Endothelial cell of umbilical vein (primary cell): ENCODE results near the gene CUEDC1. TPM values are rescaled to one million over a fixed set of nuclear protein-coding genes. Genes with fewer than 3 reads are reported as not detected.

Experiments
- BruUV-seq: library from RNA; stranded (reverse); fragments of 400-500 nt; replicated peaks from 2 replicates; lab custom pipeline; 2021; lab: Mats Ljungman, UMichigan
- CTCF ChIA-PET: fragments of 300-600, 350-600 bp; sonication (Branson Sonifier 250); formaldehyde crosslinking; loops from one replicate; lab custom pipeline; 2021; ENCODE audit warnings: antibody characterized with exemption, inconsistent platforms; lab: Charles Lee
- POLR2A ChIA-PET: fragments of 300-600, 350-600 bp; sonication (Branson Sonifier 250); formaldehyde crosslinking; loops from one replicate; lab custom pipeline; 2021; ENCODE audit warnings: antibody characterized with exemption, inconsistent platforms; lab: Charles Lee
- DNase-seq: peaks from one replicate; pipeline ENCODE4 v3.0.0-alpha.2; 2011; ENCODE audit warnings: low read depth, low spot score
- FAIRE-seq: peaks from 2 replicates; lab custom pipeline; 2011; peaks lifted over from hg19 to GRCh38; lab: Jason Lieb, UNC
- H2AFZ ChIP-seq: 2 replicates; pipeline ENCODE4 v1.6.0; 2012; ENCODE audit warnings: low read depth, low read length, control low read depth, inconsistent platforms
- H3K27ac ChIP-seq: 2 replicates; pipeline ENCODE4 v1.5.1; 2011; ENCODE audit warnings: low read depth, mild to moderate bottlenecking, control low read depth, low read length, moderate library complexity; ENCODE audit not compliant: insufficient read depth
- H3K27me3 ChIP-seq, 2 experiments: 2 replicates each; pipeline versions ENCODE4 v1.6.0 to v1.6.1; 2011; ENCODE audit warnings: low read length in 2 of 2, mixed read lengths in 1 of 2; ENCODE audit not compliant: control insufficient read depth in 2 of 2, insufficient read depth in 2 of 2
- H3K36me3 ChIP-seq, 2 experiments: 2 replicates in 1 of 2; 3 replicates in 1 of 2; pipeline ENCODE4 v1.5.1; 2011; ENCODE audit warnings: low read length in 2 of 2, mild to moderate bottlenecking in 1 of 2, moderate library complexity in 1 of 2; ENCODE audit not compliant: control insufficient read depth in 2 of 2, insufficient read depth in 2 of 2; ENCODE audit errors: extremely low read depth in 1 of 2
- H3K4me1 ChIP-seq: 3 replicates; pipeline ENCODE4 v1.5.1; 2011; ENCODE audit warnings: mild to moderate bottlenecking, low read length; ENCODE audit not compliant: control insufficient read depth, insufficient read depth; ENCODE audit errors: extremely low read depth
- H3K4me2 ChIP-seq: 2 replicates; pipeline ENCODE4 v1.6.1; 2011; ENCODE audit warnings: low read length, control low read depth, mixed read lengths; ENCODE audit not compliant: insufficient read depth
- H3K4me3 ChIP-seq, 3 experiments: fragments of 200-600 bp in 1 of 3; sonication (generic), shearing (Covaris generic) in 1 of 3; replicated peaks in 1 of 3; 2 replicates each; pipeline ENCODE4 v1.5.1; 2011 to 2016; ENCODE audit warnings: control low read depth in 3 of 3, low read length in 3 of 3, mild to moderate bottlenecking in 2 of 3, inconsistent platforms in 1 of 3, low read depth in 1 of 3, moderate library complexity in 1 of 3; ENCODE audit not compliant: insufficient read depth in 1 of 3
- H3K79me2 ChIP-seq: 2 replicates; pipeline ENCODE4 v1.6.0; 2012; ENCODE audit warnings: low read length, inconsistent platforms; ENCODE audit not compliant: control insufficient read depth, insufficient read depth
- H3K9ac ChIP-seq: replicated peaks from 2 replicates; pipeline ENCODE3; 2011; ENCODE audit warnings: low read length, control low read depth; ENCODE audit not compliant: insufficient read depth; ENCODE audit errors: extremely low read depth
- H3K9me1 ChIP-seq: replicated peaks from 3 replicates; pipeline ENCODE4 v1.6.0; 2011; ENCODE audit warnings: mild to moderate bottlenecking, low read length; ENCODE audit not compliant: control insufficient read depth, insufficient read depth; ENCODE audit errors: extremely low read depth
- H3K9me3 ChIP-seq: replicated peaks from 2 replicates; pipeline ENCODE4 v1.5.1; 2012; ENCODE audit warnings: low read length, inconsistent platforms; ENCODE audit not compliant: control insufficient read depth, insufficient read depth
- H4K20me1 ChIP-seq: replicated peaks from 2 replicates; pipeline ENCODE3; 2011; ENCODE audit warnings: mild to moderate bottlenecking, low read length; ENCODE audit not compliant: control insufficient read depth, insufficient read depth; ENCODE audit errors: extremely low read depth
- EZH2 ChIP-seq: IDR thresholded peaks from 2 replicates; pipeline ENCODE4 v1.6.1; 2012; ENCODE audit warnings: borderline replicate concordance, low read depth, mild to moderate bottlenecking, moderate library complexity, low read length, inconsistent platforms; ENCODE audit not compliant: severe bottlenecking
- FOS ChIP-seq: IDR thresholded peaks from 2 replicates; pipeline ENCODE4 v1.6.1; 2011; ENCODE audit warnings: mild to moderate bottlenecking, low read length, moderate library complexity, borderline replicate concordance; ENCODE audit not compliant: insufficient read depth
- GATA2 ChIP-seq: IDR thresholded peaks from 2 replicates; pipeline ENCODE4 v1.7.0; 2011; ENCODE audit warnings: low read depth, mild to moderate bottlenecking, moderate library complexity, mixed read lengths, low read length; ENCODE audit not compliant: insufficient read length, insufficient read depth
- JUN ChIP-seq: IDR thresholded peaks from 2 replicates; pipeline ENCODE4 v1.6.1; 2011; ENCODE audit warnings: borderline replicate concordance, low read depth; ENCODE audit not compliant: insufficient read length, insufficient read depth
- MYC ChIP-seq: IDR thresholded peaks from one replicate; pipeline ENCODE4 v1.6.1; 2011; ENCODE audit warnings: mild to moderate bottlenecking, low read depth, low read length
- POLR2A ChIP-seq: IDR thresholded peaks from 2 replicates; pipeline ENCODE4 v1.6.1; 2012; ENCODE audit warnings: low read depth, mild to moderate bottlenecking, control low read depth, low read length
- POLR2AphosphoS5 ChIP-seq: IDR thresholded peaks from 2 replicates; pipeline ENCODE4 v1.6.1; 2012; ENCODE audit warnings: low read depth, mild to moderate bottlenecking, control low read depth, low read length, moderate library complexity; ENCODE audit not compliant: insufficient read depth
- dilution Hi-C: fragments of 300-500 bp; cut with MboI; formaldehyde crosslinking; loops from one replicate; pipeline ENCODE4 v1.15.0; 2019; ENCODE audit warnings: low sequenced_read_pairs; ENCODE audit not compliant: extremely low pct_ligation_motif_present
- intact Hi-C: fragments of 100-400 bp; cut with micrococcal nuclease; formaldehyde crosslinking; loops from one replicate; pipeline ENCODE4 v1.10.0; 2022
- polyA plus RNA-seq, 4 experiments: library from polyadenylated mRNA; depleted of rRNA in 3 of 4; stranded (reverse) in 3 of 4; unstranded in 1 of 4; fragments of >200 nt; gene quantifications; 2 replicates each; pipeline versions ENCODE4 v1.2.1 to v1.2.3, GENCODE V29; 2011 to 2012; ENCODE audit warnings: missing spikeins in 1 of 4
- total RNA-seq: library from RNA; stranded (reverse); gene quantifications from 2 replicates; pipeline ENCODE4 v1.2.3, GENCODE V29; 2021
- TF ChIP-seq, protein P1 (sequence below): IDR thresholded peaks from 2 replicates; pipeline ENCODE4 v1.6.1; 2011; ENCODE audit not compliant: insufficient read depth, insufficient read length
- TF ChIP-seq, protein P2 (sequence below), 2 donors: IDR thresholded peaks; 1 replicate in 1 of 2; 2 replicates in 1 of 2; pipeline ENCODE4 v1.5.1; 2011; ENCODE audit warnings: low read length in 2 of 2, mild to moderate bottlenecking in 2 of 2, moderate library complexity in 2 of 2, control low read depth in 1 of 2, inconsistent platforms in 1 of 2, low read depth in 1 of 2; ENCODE audit not compliant: insufficient read depth in 1 of 2; ENCODE audit errors: extremely low read depth in 1 of 2

The CUEDC1 gene
- total and polyA plus RNA-seq, 2 donors (not counting 3 experiments of a cell fraction or from before 2014, with no cell fraction given) = 15.8 to 27.7 TPM

DNA sequence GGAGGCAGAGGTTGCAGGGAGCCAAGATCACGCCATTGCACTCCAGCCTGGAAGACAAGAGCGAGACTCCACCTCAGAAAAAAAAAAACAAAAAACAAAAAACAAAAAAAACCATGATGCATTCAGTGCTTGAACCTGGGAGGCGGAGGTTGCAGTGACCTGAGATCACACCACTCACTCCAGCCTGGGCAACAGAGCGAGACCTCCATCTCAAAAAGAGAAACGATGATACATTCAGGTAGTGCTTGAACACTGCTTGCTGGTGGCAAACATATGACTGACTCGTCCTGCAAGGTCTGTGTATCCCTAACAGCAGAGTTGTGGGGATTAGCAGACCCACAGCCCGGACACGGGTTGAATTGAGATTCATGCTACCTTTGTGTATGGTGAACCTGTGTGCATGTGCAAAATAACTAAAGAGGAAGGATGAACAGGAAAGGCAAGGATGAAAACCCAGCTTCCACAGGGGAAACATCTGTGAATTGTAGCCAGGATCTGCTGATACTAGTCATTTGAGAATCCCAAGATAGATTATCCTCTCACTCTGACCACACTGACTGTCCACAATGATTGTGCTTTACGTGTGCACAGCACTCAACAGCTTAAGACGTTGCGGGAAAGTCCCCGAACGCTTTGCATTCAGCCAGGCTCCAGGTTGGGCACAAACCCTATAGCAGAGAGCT, 53.0 kb downstream of the CUEDC1 start:
- Histone ChIP-seq H3K9ac (no peak overlapping the region), H3K27me3 (no peaks in the 10 kb centered on the region), H3K27ac (no peak overlapping the region), H2AFZ (no peak overlapping the region), H3K4me3 (no peak overlapping the region), H3K4me2 (no peak overlapping the region), H3K36me3 (no peaks in the 10 kb centered on the region), H4K20me1 (no peaks in the 10 kb centered on the region), H3K9me3 (no peaks in the 10 kb centered on the region), H3K9me1 (no peaks in the 10 kb centered on the region), H3K4me1 (peaks cover 19% of the 10 kb centered on the region), H3K79me2 (no peaks in the 10 kb centered on the region)
- BruUV-seq = no TSS peak
- POLR2A ChIA-PET = no interaction called here
- intact Hi-C loops = no loop called here
- DNase-seq = no peak
- FAIRE-seq = no peak
- dilution Hi-C loops = no loop called here
- TF ChIP-seq POLR2AphosphoS5 (no peak), GATA2 (no peak), FOS (no peak), POLR2A (no peak), MYC (no peak), EZH2 (no peak), JUN (no peak)
- TF ChIP-seq, protein P1, sequence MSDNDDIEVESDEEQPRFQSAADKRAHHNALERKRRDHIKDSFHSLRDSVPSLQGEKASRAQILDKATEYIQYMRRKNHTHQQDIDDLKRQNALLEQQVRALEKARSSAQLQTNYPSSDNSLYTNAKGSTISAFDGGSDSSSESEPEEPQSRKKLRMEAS = no peak
- TF ChIP-seq, protein P2, sequence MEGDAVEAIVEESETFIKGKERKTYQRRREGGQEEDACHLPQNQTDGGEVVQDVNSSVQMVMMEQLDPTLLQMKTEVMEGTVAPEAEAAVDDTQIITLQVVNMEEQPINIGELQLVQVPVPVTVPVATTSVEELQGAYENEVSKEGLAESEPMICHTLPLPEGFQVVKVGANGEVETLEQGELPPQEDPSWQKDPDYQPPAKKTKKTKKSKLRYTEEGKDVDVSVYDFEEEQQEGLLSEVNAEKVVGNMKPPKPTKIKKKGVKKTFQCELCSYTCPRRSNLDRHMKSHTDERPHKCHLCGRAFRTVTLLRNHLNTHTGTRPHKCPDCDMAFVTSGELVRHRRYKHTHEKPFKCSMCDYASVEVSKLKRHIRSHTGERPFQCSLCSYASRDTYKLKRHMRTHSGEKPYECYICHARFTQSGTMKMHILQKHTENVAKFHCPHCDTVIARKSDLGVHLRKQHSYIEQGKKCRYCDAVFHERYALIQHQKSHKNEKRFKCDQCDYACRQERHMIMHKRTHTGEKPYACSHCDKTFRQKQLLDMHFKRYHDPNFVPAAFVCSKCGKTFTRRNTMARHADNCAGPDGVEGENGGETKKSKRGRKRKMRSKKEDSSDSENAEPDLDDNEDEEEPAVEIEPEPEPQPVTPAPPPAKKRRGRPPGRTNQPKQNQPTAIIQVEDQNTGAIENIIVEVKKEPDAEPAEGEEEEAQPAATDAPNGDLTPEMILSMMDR (IDR thresholded peaks at IDR 0.05; ENCODE audit: extremely low read depth in 1 of 2, insufficient read depth in 1 of 2, low read depth in 1 of 2, low read length in 2 of 2) = no peak
- CTCF ChIA-PET = interaction anchor here (1.2 to 1.8 kb wide), 3 partner anchors 9 to 97 kb away, joined by 7 to 10 read pairs (median 7); no protein-coding TSS in a partner anchor
